AML-193 (cell line): ENCODE results near the gene ZNF331.
"Not testable (repeated sequence)": the region's sequence is repeated elsewhere in the genome, so short reads cannot be mapped to it uniquely, and the experiment has no call there.

Source experiments
- DNase-seq, 2 experiments: peaks; one replicate each; lab custom pipeline; 2025; lab: John Stamatoyannopoulos, UW

The ZNF331 gene

DNA sequence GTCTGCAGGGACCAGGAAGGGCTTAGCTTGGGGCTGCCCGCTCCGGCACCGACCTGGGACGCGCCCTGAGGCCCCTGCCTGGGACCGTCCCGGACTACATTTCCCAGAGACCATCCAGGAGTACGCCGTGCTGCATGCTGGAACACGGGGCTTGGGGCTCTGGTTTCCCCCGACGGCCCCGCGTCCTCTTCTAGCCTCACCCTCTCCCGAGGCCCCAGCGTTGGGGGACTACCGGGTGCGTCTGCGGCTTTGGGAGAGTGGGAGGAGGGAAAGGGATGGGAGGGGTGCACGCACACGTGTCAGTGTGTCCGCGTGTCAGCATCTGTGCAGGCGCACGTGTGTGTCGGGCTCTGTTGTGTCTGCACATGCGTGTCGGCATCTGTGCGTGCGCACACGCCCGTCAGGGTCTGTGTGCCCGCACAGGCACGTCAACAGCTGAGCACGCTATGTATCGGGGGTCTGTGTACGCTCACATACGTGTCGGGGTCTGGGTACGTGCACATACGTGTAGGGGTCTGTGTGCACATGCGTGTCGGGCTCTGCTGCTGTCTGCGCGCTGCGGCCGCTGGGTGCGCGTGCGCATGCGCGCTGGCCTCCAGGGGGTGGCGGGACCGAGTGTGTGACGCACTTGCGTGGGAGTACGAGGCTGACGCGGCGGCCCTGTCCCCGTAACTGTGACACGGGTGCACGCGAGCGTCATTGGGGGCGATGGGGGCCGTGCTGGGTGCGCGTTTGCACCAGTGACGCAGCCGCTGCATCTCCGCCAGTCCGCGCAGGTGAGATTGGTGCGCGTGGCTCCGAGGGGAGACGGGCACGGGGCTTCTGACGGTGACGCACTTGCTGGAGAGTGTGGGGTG is at the start of gene ZNF331:
TSS of gene ZNF331 (plus strand) at position 625 of the 857 bp plus-strand sequence. CDS start 31,232 bp downstream, outside the sequence.
- peak; percentile 35 to 40 for DNase-seq

DNA sequence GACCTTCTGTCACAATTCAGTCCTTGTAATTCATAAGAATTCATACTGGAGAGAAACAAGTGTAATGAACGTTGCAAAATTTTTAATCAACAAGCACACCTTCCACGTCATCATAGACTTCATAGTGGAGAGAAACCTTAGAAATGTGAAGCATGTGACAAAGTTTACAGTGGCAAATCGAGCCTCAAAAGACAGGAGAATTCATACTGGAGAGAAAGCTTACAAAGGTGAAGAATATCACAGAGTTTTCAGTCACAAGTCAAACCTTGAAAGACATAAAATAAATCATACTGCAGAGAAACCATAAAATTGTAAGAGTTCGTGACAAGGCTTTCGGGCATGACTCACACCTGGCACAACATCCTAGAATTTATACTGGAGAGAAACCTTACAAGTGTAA is 45.8 kb upstream of the ZNF331 start:
- DNase-seq, result no peak

DNA sequence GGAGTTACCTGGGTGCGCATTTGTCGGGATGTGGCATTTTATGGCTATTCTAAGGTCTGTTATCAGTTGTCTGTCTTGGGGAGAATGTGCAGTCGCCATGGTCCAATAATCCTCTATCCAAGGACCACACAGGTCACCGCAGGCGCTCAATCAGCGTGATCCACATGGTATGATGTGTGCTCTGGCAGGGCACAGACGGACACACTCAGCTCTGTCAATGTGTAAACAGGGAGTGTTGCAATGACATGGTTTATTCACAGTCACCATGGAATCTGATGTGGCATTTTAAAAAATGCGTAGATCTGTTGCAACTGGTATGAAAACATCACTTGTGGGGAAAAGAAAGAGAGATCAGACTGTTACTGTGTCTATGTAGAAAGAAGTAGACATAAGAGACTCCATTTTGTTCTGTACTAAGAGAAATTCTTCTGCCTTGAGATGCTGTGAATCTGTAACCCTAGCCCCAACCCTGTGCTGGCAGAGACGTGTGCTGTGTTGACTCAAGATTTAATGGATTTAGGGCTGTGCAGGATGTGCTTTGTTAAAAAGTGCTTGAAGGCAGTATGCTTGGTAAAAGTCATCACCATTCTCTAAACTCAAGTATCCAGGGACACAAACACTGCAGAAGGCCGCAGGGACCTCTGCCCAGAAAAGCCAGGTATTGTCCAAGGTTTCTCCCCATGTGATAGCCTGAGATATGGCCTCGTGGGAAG is 40.5 kb upstream of the ZNF331 start:
- DNase-seq, result not testable (repeated sequence)

DNA sequence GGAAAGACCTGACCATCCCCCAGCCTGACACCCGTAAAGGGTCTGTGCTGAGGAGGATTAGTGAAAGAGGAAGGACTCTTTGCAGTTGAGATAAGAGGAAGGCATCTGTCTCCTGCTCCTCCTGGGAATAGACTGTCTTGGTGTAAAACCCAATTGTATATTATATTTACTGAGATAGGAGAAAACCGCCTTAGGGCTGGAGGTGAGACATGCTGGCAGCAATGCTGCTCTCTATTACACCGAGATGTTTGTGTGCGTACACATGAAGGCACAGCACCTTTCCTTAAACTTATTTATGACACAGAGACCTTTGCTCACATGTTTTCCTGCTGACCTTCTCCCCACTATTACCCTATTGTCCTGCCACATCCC is 39.9 kb upstream of the ZNF331 start:
- DNase-seq, result not testable (repeated sequence)

DNA sequence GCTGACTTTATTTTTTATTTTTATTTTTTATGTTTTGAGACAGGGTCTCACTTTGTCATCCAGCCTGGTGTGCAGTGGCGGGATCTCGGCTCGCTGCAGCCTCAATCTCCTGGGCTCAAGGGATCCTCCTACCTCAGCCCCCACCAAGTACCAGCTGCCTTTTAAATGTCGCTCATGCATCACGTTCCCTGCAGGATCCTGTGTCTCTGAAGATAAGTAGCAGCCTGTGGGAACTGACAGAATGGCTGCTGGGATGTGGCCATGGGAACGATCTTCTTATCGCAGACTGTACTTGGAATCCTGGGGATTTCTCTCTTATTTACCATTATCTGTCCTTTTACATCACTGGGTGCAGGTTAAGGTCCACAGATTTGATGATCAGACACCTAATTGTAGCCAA is 34.8 kb upstream of the ZNF331 start:
- DNase-seq, result not testable (repeated sequence)

DNA sequence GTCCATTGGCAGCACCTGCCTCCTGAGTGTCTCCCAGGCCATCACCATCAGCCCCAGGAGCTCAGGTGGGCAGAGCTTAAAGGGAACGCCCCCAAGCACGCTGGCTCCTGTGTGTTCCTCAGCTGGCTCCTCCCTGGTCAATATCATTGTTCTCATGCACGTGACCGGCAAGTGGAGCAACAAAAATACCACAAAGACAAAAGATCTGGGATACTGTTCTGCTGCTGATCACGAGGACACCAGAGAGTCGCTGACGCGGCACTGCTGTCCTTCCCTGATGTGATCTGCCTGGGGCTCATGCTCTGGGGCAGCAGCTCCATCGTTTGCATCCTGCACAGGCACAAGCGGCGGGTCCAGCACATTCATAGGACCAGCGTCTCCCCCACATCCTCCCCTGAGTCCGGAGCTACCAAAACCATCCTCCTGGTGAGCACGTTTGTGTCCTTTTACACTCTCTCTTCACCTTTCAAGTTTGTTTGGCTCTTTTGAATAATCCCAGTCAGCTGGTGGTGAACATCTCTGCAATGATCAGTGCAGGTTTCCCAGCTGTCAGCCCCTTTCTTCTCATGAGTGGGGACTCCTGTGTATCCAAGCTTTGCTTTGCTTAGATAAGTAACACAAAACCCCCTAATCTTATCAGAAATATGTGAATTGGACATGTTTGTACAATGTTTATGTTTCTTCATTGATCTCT is 34.1 kb upstream of the ZNF331 start:
- not testable (repeated sequence) for DNase-seq

DNA sequence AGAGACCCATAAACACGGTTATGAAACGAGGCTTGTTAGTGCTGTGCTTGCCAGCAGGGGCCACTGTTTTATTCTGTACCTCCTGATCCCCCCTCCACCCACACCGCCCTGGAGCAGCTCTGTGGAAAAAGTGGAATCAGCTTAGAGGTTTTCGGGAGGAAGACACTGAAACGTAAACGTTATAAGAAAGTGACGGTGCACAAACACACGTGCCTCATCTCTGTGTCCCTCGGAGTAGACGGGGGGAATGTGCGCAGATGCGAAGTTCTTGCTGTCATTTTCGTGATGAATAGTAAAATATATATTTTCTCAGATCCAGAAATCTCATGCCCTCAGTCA is 33.6 kb upstream of the ZNF331 start:
- not testable (repeated sequence) for DNase-seq

DNA sequence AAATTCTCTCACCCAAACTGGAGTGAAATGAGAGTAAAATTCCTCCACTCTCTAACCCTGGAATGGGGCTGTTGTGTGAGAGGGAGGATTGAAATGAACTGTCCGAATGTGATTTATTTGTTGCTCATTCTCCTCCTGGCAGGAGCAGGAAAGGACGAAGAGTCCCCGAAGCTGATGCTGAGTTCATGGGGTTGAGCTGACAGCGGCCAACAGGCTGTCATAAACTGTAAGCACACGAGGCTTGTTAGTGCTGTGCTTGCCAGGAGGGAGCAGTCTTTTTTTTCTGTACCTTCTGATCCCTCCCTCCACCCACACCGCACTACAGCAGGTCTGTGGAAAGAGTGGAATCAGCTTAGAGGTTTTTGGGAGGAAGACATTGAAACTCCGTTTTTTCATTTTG is 33.1 kb upstream of the ZNF331 start:
- no peak for DNase-seq

DNA sequence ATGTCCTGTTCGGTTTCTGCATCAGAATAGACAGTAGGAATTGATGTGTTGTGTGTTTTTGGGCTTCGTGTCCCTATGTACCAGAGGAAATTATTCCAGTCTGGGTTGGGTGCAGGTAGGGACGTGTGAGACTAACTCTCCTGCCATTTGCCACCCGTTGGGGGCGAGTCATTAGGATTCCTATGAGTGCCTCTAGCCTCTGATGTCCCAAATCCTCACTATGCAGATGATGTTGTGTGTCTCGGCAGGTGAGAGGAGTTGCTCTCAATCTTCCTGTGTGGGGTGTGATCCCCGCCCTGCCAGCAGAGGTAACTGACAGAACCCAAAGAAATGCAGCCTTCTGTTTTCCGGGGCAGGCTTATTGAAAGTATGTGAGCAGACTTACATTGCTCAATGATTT is 31.2 kb upstream of the ZNF331 start:
- DNase-seq, result no peak

DNA sequence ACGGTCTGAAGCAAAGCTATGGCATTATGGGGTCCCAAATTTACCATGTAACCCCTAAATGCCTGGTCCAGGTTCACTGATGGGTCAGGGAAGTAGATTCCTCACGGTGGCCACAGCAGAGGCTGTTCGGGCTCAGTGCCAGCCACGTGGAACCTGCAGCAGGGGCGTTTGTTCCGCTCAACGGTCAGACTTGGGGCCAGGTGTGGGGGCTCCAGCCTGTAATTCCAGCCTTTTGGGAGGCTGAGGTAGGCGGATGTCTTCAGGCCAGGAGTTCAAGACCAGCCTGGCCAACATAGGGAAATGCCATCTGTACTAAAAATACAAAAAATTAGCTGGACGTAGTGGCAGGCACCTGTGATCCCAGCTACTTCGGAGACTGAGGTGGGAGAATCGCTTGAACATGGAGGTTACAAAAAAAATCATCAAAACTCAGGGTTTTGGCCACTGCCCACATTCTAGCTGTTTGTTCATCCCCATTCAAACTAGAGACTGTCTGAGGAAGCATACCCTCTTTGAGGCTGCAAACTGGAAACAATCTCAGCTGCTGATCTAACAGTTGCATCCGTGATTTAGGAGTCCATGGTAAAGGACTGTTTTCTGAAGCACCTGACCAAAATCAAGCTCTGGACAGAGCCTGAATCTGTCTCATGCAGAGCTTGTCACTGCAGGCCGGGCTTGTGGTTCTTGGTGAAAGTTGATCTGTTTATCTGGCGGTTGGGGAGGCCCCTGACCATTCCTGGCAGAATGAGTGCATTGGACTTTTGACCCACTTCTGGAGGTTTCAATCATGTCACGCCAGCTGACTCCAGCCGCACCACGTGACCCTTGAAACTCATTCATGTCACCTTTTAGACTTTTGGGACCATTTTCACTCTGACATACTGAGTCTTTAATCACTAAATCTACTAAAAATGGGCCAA is 30.2 kb upstream of the ZNF331 start:
- no peak for DNase-seq

DNA sequence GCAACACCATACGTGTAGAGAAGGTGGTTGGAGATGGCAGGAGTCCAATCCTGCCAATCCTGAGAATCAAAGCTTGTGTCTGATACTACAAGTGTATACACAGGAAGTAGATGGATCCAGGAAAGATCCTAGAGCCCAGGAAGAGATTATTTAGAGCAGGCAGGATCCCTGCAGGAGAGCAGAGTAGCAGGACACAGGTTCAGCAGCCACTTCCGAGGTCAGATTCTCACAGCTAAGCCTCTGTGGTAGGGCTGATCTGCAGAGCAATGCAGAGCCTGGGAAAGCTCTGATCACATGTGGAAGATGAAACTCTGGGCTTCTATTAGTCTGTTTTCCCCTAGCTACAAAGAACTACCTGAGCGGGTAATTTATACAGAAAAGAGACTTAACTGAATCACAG is 28.5 kb upstream of the ZNF331 start:
- DNase-seq, result no peak

DNA sequence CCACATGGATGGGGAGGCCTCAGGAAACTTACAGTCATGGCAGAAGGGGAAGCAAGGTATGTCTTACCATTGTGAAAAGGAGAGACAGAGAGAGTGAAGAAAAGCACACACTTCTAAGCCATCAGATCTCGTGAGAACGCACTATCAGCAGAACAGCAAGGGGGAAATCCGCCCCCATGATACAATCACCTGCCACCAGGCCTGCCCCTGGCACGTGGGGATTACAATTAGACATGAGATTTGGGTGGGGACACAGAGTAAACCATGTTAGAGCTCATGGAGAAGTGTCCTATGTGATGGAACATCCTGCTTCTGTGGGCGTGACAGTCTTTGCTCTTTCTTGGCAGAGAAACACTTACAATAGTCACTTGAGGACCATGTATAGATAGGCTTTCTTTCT is 28.1 kb upstream of the ZNF331 start:
- no peak for DNase-seq

DNA sequence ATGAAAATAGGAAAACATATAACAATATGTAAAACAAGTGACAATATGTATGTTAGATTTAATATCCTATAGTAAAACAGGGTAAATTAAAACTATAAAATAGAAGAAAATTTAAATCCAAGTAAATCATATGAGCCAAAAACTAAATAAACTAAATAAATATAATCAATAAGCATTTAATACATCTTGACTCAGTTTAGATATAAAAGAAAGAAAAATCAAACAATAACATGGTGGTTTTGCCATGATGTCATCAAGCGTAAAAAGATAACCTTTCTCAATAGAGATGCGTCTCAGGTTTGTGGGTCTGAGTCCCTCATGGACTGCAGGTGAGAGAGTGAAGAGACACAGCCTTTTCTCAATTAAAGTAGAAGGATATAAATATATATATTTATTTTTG is 26.6 kb upstream of the ZNF331 start:
- no peak for DNase-seq

DNA sequence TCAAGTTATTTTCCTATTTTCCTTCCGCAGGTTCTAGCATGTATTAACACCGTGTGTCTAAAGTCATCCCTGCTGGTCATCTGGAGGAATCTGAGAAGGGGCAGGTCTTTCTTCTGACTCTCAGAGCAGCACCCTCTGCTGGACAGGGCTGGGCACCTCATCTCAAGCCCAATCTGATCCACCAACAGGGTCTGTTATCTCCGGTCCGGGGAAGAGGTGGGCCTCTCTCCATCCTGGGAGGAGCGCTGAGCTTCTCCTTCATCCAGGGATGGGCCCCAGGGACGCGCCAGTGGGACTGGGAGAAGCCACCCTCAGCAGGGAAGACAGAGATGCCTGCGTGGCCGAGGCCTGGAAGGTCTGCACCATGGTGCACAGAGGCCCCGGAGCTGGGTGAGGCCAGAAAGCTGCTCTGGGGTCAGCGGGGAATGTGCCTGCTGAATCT is 26.0 kb upstream of the ZNF331 start:
- DNase-seq, result peak; percentile 63 to 71

DNA sequence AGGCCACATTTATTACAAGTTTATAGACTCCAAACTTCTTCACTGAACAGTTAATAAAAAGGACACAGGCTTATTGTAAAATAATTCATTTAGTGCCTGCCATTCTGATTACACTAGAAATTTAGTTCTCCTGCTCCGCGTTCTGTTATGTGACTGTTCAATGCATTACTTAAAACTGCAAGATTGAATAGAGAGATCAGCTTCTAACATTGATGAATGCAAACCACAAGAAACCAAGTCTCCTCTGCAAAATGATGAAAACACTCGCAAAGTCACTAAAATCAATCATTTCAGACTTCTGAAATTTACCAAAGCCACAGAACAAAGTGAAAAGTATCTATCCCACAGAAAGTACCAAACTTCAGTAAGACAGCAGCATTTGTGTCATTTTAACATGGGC is 22.9 kb upstream of the ZNF331 start:
- not testable (repeated sequence) for DNase-seq

DNA sequence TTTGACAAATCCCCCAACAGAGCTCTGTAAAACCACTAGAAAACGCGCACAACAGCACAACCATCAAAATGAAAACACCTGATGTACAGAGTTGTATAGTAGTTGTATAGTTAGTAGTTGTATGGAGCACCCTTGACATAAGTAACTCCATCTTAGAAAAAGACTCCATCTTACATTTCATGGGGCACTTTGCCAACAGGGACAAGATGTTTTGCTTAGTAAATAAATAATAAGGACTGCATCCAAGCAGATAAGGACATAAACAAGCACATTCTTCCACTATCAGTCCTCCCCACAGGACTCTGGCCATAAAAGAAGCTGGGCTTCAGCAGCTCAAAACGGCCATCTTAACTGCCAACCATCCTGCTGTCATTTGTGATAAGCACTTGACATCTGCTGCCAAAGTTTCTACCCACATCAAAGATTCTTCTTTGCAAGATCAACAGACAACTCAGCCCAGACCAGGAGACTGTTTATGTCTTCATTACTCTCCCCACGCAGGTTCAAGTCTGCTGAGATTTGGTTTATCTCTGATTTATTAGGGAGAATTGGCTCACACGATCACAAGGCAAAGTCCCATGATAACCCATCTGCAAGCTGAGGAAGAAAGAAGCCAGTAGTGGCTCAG is 20.7 kb upstream of the ZNF331 start:
- no peak for DNase-seq

DNA sequence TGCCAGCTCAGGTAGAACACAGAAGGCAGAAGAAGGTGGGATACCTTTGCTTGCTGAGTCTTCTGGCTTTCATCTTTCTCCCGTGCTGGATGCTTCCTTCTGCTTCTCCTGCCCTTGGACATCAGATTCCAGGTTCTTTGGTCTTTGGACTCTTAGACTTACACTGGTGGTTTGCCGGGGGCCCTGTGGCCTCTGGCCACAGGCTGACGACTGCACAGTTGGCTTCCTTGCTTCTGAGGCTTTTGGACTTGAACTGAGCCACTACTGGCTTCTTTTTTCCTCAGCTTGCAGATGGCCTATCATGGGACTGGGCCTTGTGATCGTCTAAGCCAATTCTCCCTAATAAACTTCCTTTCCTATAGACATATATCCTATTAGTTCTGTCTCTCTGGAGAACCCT is 19.8 kb upstream of the ZNF331 start:
- no peak for DNase-seq

DNA sequence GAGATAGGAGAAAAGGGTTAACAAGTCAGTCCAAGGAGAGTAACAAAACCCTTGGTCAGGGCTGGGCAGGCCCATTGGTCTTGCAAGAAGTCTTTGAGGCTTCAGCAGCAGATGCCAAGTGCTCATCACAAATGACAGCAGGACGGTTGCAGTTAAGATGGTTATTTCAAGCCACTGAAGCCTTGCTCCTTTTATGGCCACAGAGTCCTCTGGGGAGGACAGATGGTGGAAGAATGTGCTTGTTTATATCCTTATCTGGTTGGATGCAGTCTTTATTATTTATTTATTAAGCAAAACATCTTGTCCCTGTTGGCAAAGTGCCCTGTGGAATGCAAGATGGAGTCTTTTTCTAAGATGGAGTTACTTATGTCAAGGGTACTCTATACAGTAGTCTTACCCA is 19.2 kb upstream of the ZNF331 start:
- DNase-seq, result no peak

DNA sequence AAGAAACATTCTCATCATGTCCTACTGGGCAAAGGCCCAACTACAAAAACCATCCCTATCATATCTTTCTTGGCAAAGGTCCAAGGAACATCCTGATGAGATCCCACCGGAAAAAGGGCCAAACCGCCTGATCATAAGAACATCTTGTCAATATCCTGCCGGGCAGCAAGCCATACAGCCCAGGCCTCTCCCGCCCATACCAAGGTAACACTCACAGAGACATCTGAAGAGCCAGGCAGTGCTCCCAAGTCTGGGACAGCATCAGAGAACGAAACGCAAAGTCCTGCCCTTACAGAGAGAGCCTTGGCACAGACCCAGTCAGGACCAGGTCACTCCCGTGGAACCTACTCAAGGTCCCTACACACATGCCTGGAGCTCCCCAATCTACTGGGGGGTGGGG is 18.5 kb upstream of the ZNF331 start:
- DNase-seq, result no peak

DNA sequence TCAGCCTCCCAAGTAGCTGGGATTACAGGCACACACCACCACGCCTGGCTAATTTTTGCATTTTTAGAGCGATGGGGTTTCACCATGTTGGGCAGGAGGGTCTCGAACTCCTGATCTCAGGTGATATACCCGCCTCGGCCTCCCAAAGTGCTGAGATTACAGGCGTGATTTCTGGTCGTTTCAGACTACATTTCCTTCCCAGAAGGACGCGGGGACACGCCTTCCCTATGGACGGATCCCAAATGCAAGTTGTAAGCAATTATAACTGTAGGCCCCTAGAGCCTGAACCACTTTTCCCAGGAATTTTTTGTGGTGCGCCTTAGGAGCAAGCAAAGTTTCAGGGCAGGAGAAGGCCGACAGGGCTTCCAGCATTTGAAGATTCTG is 17.8 kb upstream of the ZNF331 start:
- no peak for DNase-seq
